HCT116 (cell line): ENCODE data around the gene RNU6-7. TPM values are rescaled to one million over a fixed set of nuclear protein-coding genes. Genes with fewer than 3 reads are reported as not detected.

ENCODE experiments used
- ATAC-seq: fragments of 200-7000 bp; cut with Tn5 transposase; 2 replicates; pipeline ENCODE4 v1.9.1; 2020; ENCODE audit warnings: mild to moderate bottlenecking, moderate library complexity
- BruUV-seq: library from RNA; stranded (reverse); fragments of 400-500 nt; replicated peaks from 2 replicates; lab custom pipeline; 2021; lab: Mats Ljungman, UMichigan
- CTCF ChIA-PET: fragments of 300-600 bp; sonication (Branson Sonifier 250); formaldehyde crosslinking; loops from one replicate; lab custom pipeline; 2021; ENCODE audit warnings: antibody characterized with exemption; lab: Charles Lee
- POLR2A ChIA-PET: fragments of 300-600, 350-600 bp; sonication (Branson Sonifier 250); formaldehyde crosslinking; loops from one replicate; lab custom pipeline; 2021; ENCODE audit warnings: antibody characterized with exemption; lab: Charles Lee
- RAD21 ChIA-PET, 2 experiments: fragments of 300-600 bp; sonication (Branson Sonifier 250); formaldehyde crosslinking; loops; one replicate each; lab custom pipeline; 2023; ENCODE audit warnings: low total read pairs in 2 of 2; ENCODE audit not compliant: uncharacterized antibody in 2 of 2, unreplicated experiment in 2 of 2, low non-redundant PET in 1 of 2; lab: Charles Lee
- DNase-seq: peaks from one replicate; pipeline ENCODE4 v3.0.0-alpha.2; 2010; ENCODE audit warnings: low read depth, low spot score
- H2AFZ ChIP-seq: fragments of 200-600 bp; shearing (Covaris generic), sonication (generic); 2 replicates; pipeline ENCODE4 v1.6.1; 2017; ENCODE audit warnings: low read depth, mixed run types, mixed read lengths, antibody characterized with exemption, low read length; ENCODE audit not compliant: poor library complexity, severe bottlenecking
- H3K27ac ChIP-seq: 2 replicates; pipeline ENCODE4 v1.5.1; 2012; ENCODE audit warnings: low read depth, low read length
- H3K27me3 ChIP-seq: fragments of 200-600 bp; sonication (generic); 2 replicates; pipeline ENCODE4 v1.6.1; 2016; ENCODE audit warnings: mixed run types, low read length, mixed read lengths; ENCODE audit not compliant: insufficient read depth
- H3K36me3 ChIP-seq, 2 experiments: fragments of 200-500 bp in 1 of 2; fragments of 200-600 bp in 1 of 2; sonication (Bioruptor generic) in 1 of 2; sonication (generic) in 1 of 2; 2 replicates each; pipeline versions ENCODE4 v1.5.1 to v1.6.1; 2014 to 2016; ENCODE audit warnings: low read length in 2 of 2, inconsistent platforms in 1 of 2, mixed read lengths in 1 of 2, mixed run types in 1 of 2; ENCODE audit not compliant: insufficient read depth in 2 of 2, control insufficient read depth in 1 of 2
- H3K4me1 ChIP-seq, 2 experiments: fragments of 200-600 bp in 1 of 2; sonication (generic) in 1 of 2; 2 replicates each; pipeline versions ENCODE4 v1.5.1 to v1.6.1; 2012 to 2017; ENCODE audit warnings: low read length in 2 of 2, inconsistent platforms in 1 of 2, mild to moderate bottlenecking in 1 of 2, mixed read lengths in 1 of 2, mixed run types in 1 of 2, moderate library complexity in 1 of 2; ENCODE audit not compliant: insufficient read depth in 2 of 2, control insufficient read depth in 1 of 2
- H3K4me2 ChIP-seq: fragments of 200-600 bp; sonication (generic); 2 replicates; pipeline ENCODE4 v1.6.1; 2017; ENCODE audit warnings: mixed run types, low read length, mixed read lengths
- H3K4me3 ChIP-seq, 2 experiments: fragments of 200-600 bp in 1 of 2; sonication (generic) in 1 of 2; replicated peaks in 1 of 2; 2 replicates each; pipeline ENCODE4 v1.5.1; 2011 to 2016; ENCODE audit warnings: low read length in 2 of 2, control low read depth in 1 of 2, low read depth in 1 of 2, mild to moderate bottlenecking in 1 of 2, mixed read lengths in 1 of 2, mixed run types in 1 of 2
- H3K79me2 ChIP-seq: fragments of 200-600 bp; sonication (generic); 2 replicates; pipeline ENCODE4 v1.6.1; 2017; ENCODE audit warnings: mild to moderate bottlenecking, mixed run types, low read length, moderate library complexity, mixed read lengths; ENCODE audit not compliant: insufficient read depth
- H3K9ac ChIP-seq: fragments of 200-600 bp; sonication (generic); 2 replicates; pipeline ENCODE4 v1.6.1; 2016; ENCODE audit warnings: low read length, mixed read lengths
- H3K9me2 ChIP-seq: fragments of 200-600 bp; sonication (generic), shearing (Covaris generic); 2 replicates; pipeline ENCODE4 v1.6.1; 2017; ENCODE audit warnings: mixed run types, mild to moderate bottlenecking, moderate library complexity; ENCODE audit not compliant: insufficient read depth
- H3K9me3 ChIP-seq, 2 experiments: fragments of 200-500 bp in 1 of 2; fragments of 200-600 bp in 1 of 2; sonication (Bioruptor generic) in 1 of 2; sonication (generic) in 1 of 2; 2 replicates each; pipeline ENCODE4 v1.6.1; 2014 to 2017; ENCODE audit warnings: low read length in 2 of 2, mixed read lengths in 2 of 2, inconsistent platforms in 1 of 2, low read depth in 1 of 2, mild to moderate bottlenecking in 1 of 2, mixed run types in 1 of 2, moderate library complexity in 1 of 2; ENCODE audit not compliant: control insufficient read depth in 1 of 2, insufficient read depth in 1 of 2
- H4K20me1 ChIP-seq: fragments of 200-600 bp; sonication (generic), shearing (Covaris generic); 2 replicates; pipeline ENCODE4 v1.6.1; 2017; ENCODE audit warnings: mixed run types, mild to moderate bottlenecking, moderate library complexity; ENCODE audit not compliant: insufficient read depth
- ATF3 ChIP-seq: IDR thresholded peaks from 2 replicates; pipeline ENCODE4 v1.6.1; 2012
- FOSL1 ChIP-seq: IDR thresholded peaks from 2 replicates; pipeline ENCODE4 v1.6.1; 2012; ENCODE audit warnings: low read depth
- REST ChIP-seq: IDR thresholded peaks from 2 replicates; pipeline ENCODE4 v1.6.1; 2012; ENCODE audit warnings: low read depth
- TCF7L2 ChIP-seq: IDR thresholded peaks from 2 replicates; pipeline ENCODE4 v1.7.0; 2011; ENCODE audit warnings: borderline replicate concordance, inconsistent platforms; ENCODE audit not compliant: insufficient read depth, insufficient read length; ENCODE audit errors: extremely low read depth
- intact Hi-C: fragments of 100-400 bp; cut with micrococcal nuclease; formaldehyde crosslinking; loops from 2 replicates; pipeline ENCODE4 v1.10.0; 2022
- total RNA-seq: library from RNA; stranded (reverse); gene quantifications from one replicate; pipeline ENCODE4 v1.2.1, GENCODE V29; 2021; ENCODE audit not compliant: unreplicated experiment

RNU6-7 gene
- total RNA-seq, 1 experiment from 2014 or later = not detected

- no peaks in the 10 kb centered on the region for H3K9me2 ChIP-seq
- no peak overlapping the region for H3K4me3 ChIP-seq
- no peak overlapping the region for H3K27ac ChIP-seq
- no peaks in the 10 kb centered on the region for H3K9me3 ChIP-seq
- BruUV-seq = no TSS peak
- H3K27me3 ChIP-seq = no peaks in the 10 kb centered on the region
- no peaks in the 10 kb centered on the region for H4K20me1 ChIP-seq
- no peak overlapping the region for H3K4me2 ChIP-seq
- H3K4me1 ChIP-seq = peaks cover 5 to 14% of the 10 kb centered on the region in 2 experiments; a peak in 3 of 4 replicates
- POLR2A ChIA-PET = no interaction called here
- no peaks in the 10 kb centered on the region for H3K79me2 ChIP-seq
- RAD21 ChIA-PET = no interaction called here
- no peak for TF ChIP-seq TCF7L2
- no peak overlapping the region for H3K9ac ChIP-seq
- no peak for ATAC-seq
- H2AFZ ChIP-seq = no peak overlapping the region
- DNase-seq = no peak
- intact Hi-C loops = no loop called here
- no peaks in the 10 kb centered on the region for H3K36me3 ChIP-seq
- CTCF ChIA-PET = no interaction called here
These were observed 3.9 kb upstream of the RNU6-7 start for GRCh38 chr14:32197919-32198318.

GRCh38 chr14:32200368-32201192 lies 1.3 kb upstream of the RNU6-7 start:
- Histone ChIP-seq H3K4me1 (peaks cover 12 to 32% of the 10 kb centered on the region in 2 experiments), H3K4me3 (peak overlapping the region; percentile 36 to 53), H3K36me3 (no peaks in the 10 kb centered on the region), H3K9me2 (no peaks in the 10 kb centered on the region), H3K4me2 (peak overlapping the region; percentile 70), H2AFZ (peak overlapping the region; percentile 69), H3K79me2 (no peaks in the 10 kb centered on the region), H3K9ac (no peak overlapping the region; the same call in 1 of the 2 replicates), H3K9me3 (no peaks in the 10 kb centered on the region), H3K27ac (no peak overlapping the region), H4K20me1 (no peaks in the 10 kb centered on the region), H3K27me3 (no peaks in the 10 kb centered on the region)
- POLR2A ChIA-PET = no interaction called here
- TF ChIP-seq REST (no peak), FOSL1 (no peak), ATF3 (no peak)
- ATAC-seq = no peak
- no peak for DNase-seq
- BruUV-seq = no TSS peak
- intact Hi-C loops = no loop called here
- CTCF ChIA-PET = no interaction called here
- RAD21 ChIA-PET = no interaction called here
